ENCODE measurements around the gene TEX51.

The TEX51 gene

DNA sequence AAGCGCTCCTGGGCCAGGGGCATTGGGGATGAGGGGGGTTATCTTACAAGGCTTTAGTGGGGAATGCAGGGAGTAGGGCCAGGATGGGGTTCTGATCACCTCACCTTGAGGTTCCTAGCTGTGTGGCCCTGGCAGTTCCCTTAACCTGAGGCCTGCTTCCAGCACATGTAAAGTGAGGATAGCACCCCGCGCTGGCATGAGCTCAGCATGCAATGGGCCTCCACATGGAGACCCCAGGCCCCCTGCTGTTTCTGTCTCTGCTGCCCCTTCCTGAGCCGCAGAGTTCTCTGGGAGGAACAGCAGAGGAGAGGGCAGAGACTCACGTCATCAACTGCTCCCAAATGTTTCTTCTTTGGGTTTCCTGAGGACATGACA, 8.6 kb upstream of the TEX51 start:
- H2AFZ ChIP-seq (ENCODE audit: low read depth, low read length), result no peak overlapping the region
- H3K9me3 ChIP-seq (ENCODE audit: low read length), result no peaks in the 10 kb centered on the region
- H3K4me3 ChIP-seq (ENCODE audit: low read length), result no peak overlapping the region
- no peaks in the 10 kb centered on the region for H3K4me1 ChIP-seq (ENCODE audit: insufficient read depth, low read length)
- no peaks in the 10 kb centered on the region for H3K36me3 ChIP-seq (ENCODE audit: insufficient read depth, low read length)
- no peaks in the 10 kb centered on the region for H3K27me3 ChIP-seq (ENCODE audit: insufficient read depth, low read length)

DNA sequence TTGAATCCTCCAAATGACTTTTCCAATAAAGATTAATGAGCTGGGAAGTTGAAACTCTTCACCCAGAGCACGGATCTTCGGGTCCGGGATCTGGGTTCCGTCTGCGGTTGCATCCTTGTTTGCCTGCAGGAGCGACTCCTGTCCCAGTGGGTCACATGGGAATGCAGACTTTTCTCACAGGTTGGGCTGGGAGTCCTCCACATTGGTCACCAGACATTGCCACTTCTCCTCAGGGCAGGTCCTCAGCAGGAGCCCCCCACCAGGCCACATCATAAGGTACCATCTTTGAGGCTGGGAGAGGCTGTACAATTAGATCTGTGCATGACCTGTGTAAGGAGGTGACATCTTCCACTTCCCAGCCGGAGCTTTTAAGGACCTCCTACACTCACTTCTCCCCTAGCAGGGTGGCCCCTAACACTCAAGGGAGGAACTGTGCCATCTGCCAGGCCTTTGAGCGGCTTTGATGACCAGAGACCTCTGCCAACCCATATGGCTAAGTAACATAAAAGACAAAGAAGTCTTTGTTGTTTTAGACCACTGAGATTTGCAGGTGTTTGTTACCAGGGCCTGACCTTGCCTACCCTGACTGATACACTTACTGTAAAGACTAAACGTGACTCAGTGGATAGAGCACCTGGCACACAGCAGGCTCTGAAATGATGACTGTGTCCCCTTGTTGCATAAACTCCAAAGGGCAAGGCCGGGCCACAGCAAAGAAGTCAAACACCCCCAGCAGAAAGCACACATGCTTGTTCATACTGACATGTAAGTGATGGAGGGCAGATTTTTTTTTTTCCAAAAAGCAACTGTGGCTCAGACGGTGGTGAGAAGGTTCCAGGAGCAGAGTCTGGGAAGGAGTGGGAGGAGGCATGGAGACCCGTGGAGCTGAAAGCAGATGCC, 7.9 kb upstream of the TEX51 start:
- H2AFZ ChIP-seq (ENCODE audit: low read depth, low read length), result no peak overlapping the region
- H3K4me3 ChIP-seq (ENCODE audit: low read length), result no peak overlapping the region
- H3K4me1 ChIP-seq (ENCODE audit: insufficient read depth, low read length), result no peaks in the 10 kb centered on the region
- H3K36me3 ChIP-seq (ENCODE audit: insufficient read depth, low read length), result no peaks in the 10 kb centered on the region
- H3K9me3 ChIP-seq (ENCODE audit: low read length), result no peaks in the 10 kb centered on the region
- H3K27me3 ChIP-seq (ENCODE audit: insufficient read depth, low read length), result no peaks in the 10 kb centered on the region

DNA sequence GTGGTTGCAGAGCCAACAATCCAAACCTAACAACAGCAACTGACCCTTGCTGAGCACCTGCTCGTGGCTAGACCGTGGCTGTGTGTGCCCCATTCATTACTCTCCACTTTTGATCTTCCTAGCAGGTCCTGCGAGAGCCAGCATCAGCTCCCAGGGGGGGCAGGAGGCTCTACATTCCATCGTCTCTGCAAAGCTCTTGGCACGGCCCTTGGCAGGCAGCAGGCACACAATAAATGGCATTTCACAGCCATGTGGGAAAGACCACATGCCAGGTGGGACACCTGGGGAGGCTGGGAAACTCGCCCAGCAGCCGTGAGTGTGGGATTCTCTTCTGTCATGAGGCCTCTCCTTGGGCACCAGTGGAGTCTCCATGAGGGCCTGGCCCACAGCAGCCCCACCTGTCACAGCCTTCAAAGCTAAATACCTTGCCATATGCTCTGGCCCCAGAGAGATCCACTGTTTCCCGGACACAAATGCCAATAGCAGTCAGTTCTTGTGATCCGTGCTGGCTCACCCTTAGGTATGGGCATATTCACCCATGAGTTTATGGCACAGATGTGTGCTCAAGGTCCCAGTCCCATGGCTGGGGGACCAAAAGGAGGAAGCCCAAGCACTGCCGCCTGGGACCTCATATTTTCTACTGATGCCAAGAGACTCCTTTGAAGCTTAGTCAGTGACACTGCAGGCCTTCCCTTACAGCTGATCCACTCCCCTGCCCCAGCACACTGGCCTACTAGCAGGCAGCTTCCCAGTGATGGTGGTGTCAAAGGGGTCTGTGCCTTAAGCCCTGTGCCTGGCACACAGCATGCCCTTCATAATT, 6.8 kb upstream of the TEX51 start:
- Histone ChIP-seq H2AFZ (ENCODE audit: low read depth, low read length) (no peak overlapping the region), H3K9me3 (ENCODE audit: low read length) (no peaks in the 10 kb centered on the region), H3K36me3 (ENCODE audit: insufficient read depth, low read length) (no peaks in the 10 kb centered on the region), H3K4me1 (ENCODE audit: insufficient read depth, low read length) (no peaks in the 10 kb centered on the region), H3K27me3 (ENCODE audit: insufficient read depth, low read length) (no peaks in the 10 kb centered on the region), H3K4me3 (ENCODE audit: low read length) (no peak overlapping the region)

DNA sequence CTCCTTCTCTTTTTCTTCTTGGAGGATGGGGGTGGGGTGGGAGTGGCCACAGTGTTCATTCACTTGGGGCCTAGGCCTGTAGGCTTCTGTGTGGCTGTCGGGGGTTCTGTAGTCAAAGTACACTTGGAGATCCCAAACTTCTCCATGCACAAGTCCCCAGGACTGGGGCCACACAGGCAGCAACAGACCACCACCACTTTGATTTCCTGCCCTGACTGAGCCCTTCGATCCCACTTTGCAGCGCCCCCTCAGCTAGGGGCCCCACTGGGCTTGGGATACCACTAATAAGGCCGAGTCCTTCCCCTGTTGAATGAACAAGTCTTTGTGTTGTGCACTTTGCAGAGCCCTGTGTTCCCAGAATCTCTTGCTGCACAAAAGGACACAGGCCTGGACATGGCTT, 5.5 kb upstream of the TEX51 start:
- H3K4me1 ChIP-seq (ENCODE audit: insufficient read depth, low read length), result no peaks in the 10 kb centered on the region
- H3K27me3 ChIP-seq (ENCODE audit: insufficient read depth, low read length), result no peaks in the 10 kb centered on the region
- no peaks in the 10 kb centered on the region for H3K9me3 ChIP-seq (ENCODE audit: low read length)

DNA sequence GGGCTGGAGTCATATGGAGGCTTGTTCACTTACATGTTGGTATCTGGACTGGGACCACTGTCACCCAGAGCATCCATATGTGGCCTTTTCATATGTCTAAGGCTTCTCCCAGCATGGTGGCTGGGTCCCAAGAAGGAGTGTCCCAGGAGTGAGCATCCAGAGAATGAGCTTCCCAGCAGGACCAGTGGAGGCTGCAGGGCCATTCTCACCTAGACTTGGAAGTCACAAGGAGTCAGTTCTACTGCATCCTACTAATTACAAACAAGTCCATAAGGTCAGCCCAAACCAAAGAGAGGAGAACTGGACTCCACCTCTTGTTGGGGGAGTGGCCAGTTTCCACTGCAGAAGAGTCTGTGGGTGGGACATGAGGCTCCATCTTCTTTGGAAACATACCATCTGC, 5.1 kb upstream of the TEX51 start:
- Histone ChIP-seq H3K27me3 (ENCODE audit: insufficient read depth, low read length) (no peaks in the 10 kb centered on the region), H3K4me3 (ENCODE audit: low read length) (no peak overlapping the region), H2AFZ (ENCODE audit: low read depth, low read length) (no peak overlapping the region), H3K9me3 (ENCODE audit: low read length) (no peaks in the 10 kb centered on the region), H3K36me3 (ENCODE audit: insufficient read depth, low read length) (no peaks in the 10 kb centered on the region), H3K4me1 (ENCODE audit: insufficient read depth, low read length) (no peaks in the 10 kb centered on the region)

More for the DNA sequence above, 5.5 kb upstream of the TEX51 start:
- Histone ChIP-seq H2AFZ (ENCODE audit: low read depth, low read length) (no peak overlapping the region), H3K4me3 (ENCODE audit: low read length) (no peak overlapping the region), H3K36me3 (ENCODE audit: insufficient read depth, low read length) (no peaks in the 10 kb centered on the region)

DNA sequence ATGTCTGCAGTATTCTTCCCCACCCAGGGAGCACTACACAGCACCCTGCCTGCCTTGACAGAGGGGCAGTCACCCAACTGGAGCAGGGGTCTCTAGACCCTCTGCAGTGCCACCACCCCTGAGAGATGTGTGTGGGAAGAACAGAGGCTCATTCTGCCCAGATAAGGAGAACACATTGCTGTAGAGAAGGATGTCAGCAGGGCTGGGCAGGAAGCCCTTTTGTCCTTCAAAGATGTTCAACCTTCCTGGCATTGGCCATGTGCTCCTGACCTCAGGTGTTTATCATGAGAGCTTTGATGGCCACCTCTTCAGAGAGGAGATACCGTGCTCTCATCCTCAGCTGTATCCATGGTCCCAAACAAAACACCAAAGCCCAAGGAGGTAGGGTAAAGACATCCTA, 4.6 kb upstream of the TEX51 start:
- Histone ChIP-seq H2AFZ (ENCODE audit: low read depth, low read length) (no peak overlapping the region), H3K27me3 (ENCODE audit: insufficient read depth, low read length) (no peaks in the 10 kb centered on the region), H3K4me1 (ENCODE audit: insufficient read depth, low read length) (no peaks in the 10 kb centered on the region), H3K36me3 (ENCODE audit: insufficient read depth, low read length) (no peaks in the 10 kb centered on the region), H3K4me3 (ENCODE audit: low read length) (no peak overlapping the region), H3K9me3 (ENCODE audit: low read length) (no peaks in the 10 kb centered on the region)

DNA sequence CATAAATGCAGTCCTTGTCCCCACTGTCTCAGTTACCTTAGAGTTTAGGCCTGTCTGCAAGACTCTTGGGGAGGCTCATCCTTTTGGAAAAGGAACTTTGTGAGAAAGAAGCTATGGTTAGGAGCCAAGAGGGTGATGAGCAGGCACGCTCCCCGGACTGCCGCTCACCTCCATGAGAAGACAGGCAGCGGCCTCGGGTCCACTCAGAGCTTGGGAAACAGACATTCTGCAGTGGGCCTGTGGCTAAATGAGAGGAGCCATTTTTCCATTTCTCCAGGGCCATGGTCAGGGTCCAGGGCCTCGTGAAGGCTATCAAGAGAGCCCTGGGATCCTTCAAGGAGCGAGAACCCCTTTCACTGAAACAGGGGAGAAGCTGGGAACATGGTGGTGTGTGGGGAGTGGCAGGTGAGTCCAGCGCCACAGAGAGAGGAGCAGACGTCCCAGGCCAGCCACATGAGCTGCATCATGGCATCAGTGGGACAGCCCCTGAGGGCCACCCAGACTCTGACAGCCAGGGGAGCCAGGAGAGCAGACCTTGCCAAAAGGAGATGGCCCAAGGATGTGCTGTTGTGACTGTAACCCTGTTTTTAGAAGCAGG, 4.0 kb upstream of the TEX51 start:
- Histone ChIP-seq H3K4me1 (ENCODE audit: insufficient read depth, low read length) (no peaks in the 10 kb centered on the region), H2AFZ (ENCODE audit: low read depth, low read length) (no peak overlapping the region), H3K27me3 (ENCODE audit: insufficient read depth, low read length) (no peaks in the 10 kb centered on the region), H3K36me3 (ENCODE audit: insufficient read depth, low read length) (no peaks in the 10 kb centered on the region), H3K9me3 (ENCODE audit: low read length) (no peaks in the 10 kb centered on the region), H3K4me3 (ENCODE audit: low read length) (no peak overlapping the region)

DNA sequence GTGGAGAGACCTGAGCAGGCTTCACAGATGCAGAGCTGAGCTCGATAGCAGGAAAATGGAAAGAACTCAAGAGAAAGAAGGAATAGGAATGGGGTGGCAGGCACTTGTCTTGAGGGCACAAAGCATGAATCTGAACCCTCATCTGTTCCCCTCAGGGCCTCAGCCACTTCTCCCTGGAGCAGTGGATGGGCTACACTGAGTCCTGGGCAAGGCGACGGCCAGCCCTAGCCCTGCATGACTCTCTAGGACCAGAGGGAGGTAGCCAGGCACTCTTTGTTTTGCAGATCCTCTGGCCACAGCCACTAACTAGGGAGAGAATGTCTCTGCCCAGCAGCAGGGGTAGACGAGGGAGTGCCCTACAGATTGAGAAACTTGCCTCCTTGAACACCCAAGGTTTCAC, 3.4 kb upstream of the TEX51 start:
- H3K36me3 ChIP-seq (ENCODE audit: insufficient read depth, low read length), result no peaks in the 10 kb centered on the region
- no peaks in the 10 kb centered on the region for H3K9me3 ChIP-seq (ENCODE audit: low read length)
- no peak overlapping the region for H3K4me3 ChIP-seq (ENCODE audit: low read length)
- no peaks in the 10 kb centered on the region for H3K27me3 ChIP-seq (ENCODE audit: insufficient read depth, low read length)
- H2AFZ ChIP-seq (ENCODE audit: low read depth, low read length), result no peak overlapping the region
- no peaks in the 10 kb centered on the region for H3K4me1 ChIP-seq (ENCODE audit: insufficient read depth, low read length)

DNA sequence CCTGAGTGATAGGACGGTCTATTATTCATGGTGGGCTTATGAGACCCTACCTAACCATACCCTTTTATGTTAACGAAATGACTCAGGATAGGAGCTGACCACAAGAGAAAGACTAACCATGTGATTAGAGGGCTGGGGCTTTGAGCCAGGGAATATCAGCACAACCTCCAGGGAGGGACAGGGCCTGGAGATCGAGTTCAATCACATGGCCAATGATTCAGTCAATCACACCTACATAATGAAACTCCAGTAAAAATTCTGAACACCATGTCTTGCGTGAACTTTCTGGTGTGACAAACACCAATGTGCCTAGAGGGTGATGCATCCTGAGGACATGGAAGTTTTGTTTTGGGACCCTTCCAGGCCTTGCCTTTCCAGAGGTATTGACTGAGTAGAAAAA, 2.2 kb upstream of the TEX51 start:
- H3K4me1 ChIP-seq (ENCODE audit: insufficient read depth, low read length), result no peaks in the 10 kb centered on the region
- no peak overlapping the region for H3K4me3 ChIP-seq (ENCODE audit: low read length)
- no peaks in the 10 kb centered on the region for H3K27me3 ChIP-seq (ENCODE audit: insufficient read depth, low read length)
- H3K36me3 ChIP-seq (ENCODE audit: insufficient read depth, low read length), result no peaks in the 10 kb centered on the region
- no peaks in the 10 kb centered on the region for H3K9me3 ChIP-seq (ENCODE audit: low read length)
- no peak overlapping the region for H2AFZ ChIP-seq (ENCODE audit: low read depth, low read length)

DNA sequence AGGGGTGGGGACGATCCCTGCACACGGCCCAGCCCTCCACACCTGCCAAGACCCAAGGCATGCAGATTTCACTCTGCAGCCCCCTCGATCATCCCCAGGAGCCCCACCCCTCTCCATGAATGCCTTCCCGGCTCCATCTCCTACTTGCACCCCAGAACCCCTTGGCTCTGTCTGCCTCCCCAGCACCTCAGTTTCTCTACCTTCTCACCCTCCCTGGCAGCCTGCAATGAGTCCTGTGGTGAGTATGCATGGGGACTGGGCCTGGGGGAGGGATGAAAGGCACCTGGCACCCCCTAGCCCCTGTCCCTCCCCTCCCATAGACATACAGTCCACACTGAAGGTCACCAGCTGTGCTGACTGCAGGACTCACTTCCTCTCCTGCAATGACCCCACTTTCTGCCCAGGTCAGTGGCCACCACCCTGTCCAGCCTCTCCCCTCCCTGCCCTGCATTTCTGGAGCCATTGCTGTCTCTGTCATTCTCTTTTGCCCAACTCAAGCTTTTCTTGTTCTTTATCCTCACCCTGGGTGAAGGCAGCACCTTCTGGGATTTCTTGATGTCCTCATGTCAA, 1.0 kb downstream of the TEX51 start:
- no peak overlapping the region for H2AFZ ChIP-seq (ENCODE audit: low read depth, low read length)

DNA sequence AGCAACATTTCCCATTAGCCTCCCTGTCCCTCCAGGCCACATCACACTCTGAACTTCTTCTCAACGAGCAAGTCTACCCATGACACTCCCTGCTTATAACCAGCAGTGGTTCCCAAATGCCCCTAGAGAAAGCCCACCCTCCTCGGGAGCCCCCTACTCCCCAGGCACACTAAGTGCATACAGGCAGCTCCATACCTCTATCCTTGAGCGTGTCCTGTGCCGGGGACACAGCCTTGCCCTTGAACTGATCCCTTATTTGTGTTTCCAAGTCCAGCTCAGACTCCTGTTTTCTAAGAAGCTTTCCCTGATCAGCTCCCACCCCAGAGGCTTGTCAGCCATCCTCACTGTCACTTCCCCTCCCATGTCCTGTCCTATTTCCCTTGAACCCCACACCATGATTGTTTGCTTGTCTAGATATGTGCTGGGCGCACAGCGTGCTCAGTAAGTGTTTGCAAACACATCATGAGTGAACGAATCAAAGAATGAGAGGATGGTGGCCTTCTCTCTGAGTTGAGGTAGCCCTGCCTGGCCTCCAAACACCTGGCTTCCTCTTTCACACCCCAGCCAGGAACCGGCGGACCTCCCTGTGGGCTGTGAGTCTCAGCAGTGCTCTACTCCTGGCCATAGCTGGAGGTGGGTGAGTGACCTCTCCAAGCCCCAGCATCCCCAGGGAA, 2.1 kb downstream of the TEX51 start:
- H3K36me3 ChIP-seq (ENCODE audit: insufficient read depth, low read length), result no peaks in the 10 kb centered on the region
- H3K9me3 ChIP-seq (ENCODE audit: low read length), result no peaks in the 10 kb centered on the region
- no peaks in the 10 kb centered on the region for H3K4me1 ChIP-seq (ENCODE audit: insufficient read depth, low read length)
- H2AFZ ChIP-seq (ENCODE audit: low read depth, low read length), result no peak overlapping the region
- no peaks in the 10 kb centered on the region for H3K27me3 ChIP-seq (ENCODE audit: insufficient read depth, low read length)
- no peak overlapping the region for H3K4me3 ChIP-seq (ENCODE audit: low read length)

More for the DNA sequence above, 1.0 kb downstream of the TEX51 start:
- Histone ChIP-seq H3K4me3 (ENCODE audit: low read length) (no peak overlapping the region), H3K27me3 (ENCODE audit: insufficient read depth, low read length) (no peaks in the 10 kb centered on the region), H3K4me1 (ENCODE audit: insufficient read depth, low read length) (no peaks in the 10 kb centered on the region), H3K9me3 (ENCODE audit: low read length) (no peaks in the 10 kb centered on the region), H3K36me3 (ENCODE audit: insufficient read depth, low read length) (no peaks in the 10 kb centered on the region)

DNA sequence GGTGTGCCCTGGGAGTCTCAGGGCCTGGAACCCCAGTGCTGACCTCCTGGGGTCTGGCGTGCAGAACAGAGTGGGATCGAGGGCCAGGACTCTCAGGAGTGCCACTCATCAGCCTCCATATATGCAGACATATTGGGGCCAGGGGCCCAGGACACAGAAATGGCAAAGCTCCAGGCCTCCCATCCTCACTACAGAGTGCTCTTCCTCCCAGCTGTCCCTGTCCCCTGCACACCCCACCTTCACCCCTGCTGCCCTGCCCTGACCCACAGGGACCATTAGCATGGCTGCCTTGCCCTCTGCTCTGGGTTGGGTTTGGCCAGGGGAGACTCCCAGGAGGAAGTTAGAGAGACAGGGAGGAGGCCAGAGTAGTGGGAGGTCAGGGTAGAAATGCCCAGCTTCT, 2.8 kb downstream of the TEX51 start:
- no peaks in the 10 kb centered on the region for H3K27me3 ChIP-seq (ENCODE audit: insufficient read depth, low read length)
- no peaks in the 10 kb centered on the region for H3K9me3 ChIP-seq (ENCODE audit: low read length)
- no peaks in the 10 kb centered on the region for H3K4me1 ChIP-seq (ENCODE audit: insufficient read depth, low read length)
- H3K36me3 ChIP-seq (ENCODE audit: insufficient read depth, low read length), result no peaks in the 10 kb centered on the region
- H2AFZ ChIP-seq (ENCODE audit: low read depth, low read length), result no peak overlapping the region
- no peak overlapping the region for H3K4me3 ChIP-seq (ENCODE audit: low read length)

Data from neuron (in vitro differentiated cells).